UCSD-AML1 (cell line): Measurements from ENCODE around the gene ATAD3A.
"Not testable (repeated sequence)": the region's sequence is repeated elsewhere in the genome, so short reads cannot be mapped to it uniquely, and the experiment has no call there.

Experiments used
- DNase-seq: peaks from one replicate; lab custom pipeline; 2025; ENCODE audit not compliant: unreplicated experiment; lab: John Stamatoyannopoulos, UW

ATAD3A gene

GRCh38 chr1:1522536-1522935 lies 10.6 kb downstream of the ATAD3A start:
- not testable (repeated sequence) for DNase-seq

- DNase-seq, result not testable (repeated sequence)
Observed at GRCh38 chr1:1523226-1523625, 11.3 kb downstream of the ATAD3A start.

- not testable (repeated sequence) for DNase-seq
Observed at GRCh38 chr1:1523651-1524050, 11.7 kb downstream of the ATAD3A start.

- DNase-seq, result not testable (repeated sequence)
Observed at GRCh38 chr1:1524750-1525383, 12.9 kb downstream of the ATAD3A start.

GRCh38 chr1:1526476-1526875 lies 14.5 kb downstream of the ATAD3A start:
- DNase-seq, result not testable (repeated sequence)

- no peak for DNase-seq
Observed at GRCh38 chr1:1527092-1527816, 15.3 kb downstream of the ATAD3A start.

GRCh38 chr1:1528301-1529267 lies 16.6 kb downstream of the ATAD3A start:
- DNase-seq, result no peak

GRCh38 chr1:1529321-1529720 lies 17.4 kb downstream of the ATAD3A start:
- no peak for DNase-seq

- DNase-seq, result no peak
Observed at GRCh38 chr1:1529936-1530335, 18.0 kb downstream of the ATAD3A start.

- DNase-seq, result no peak
Observed at GRCh38 chr1:1531947-1532346, 20.0 kb downstream of the ATAD3A start.

GRCh38 chr1:1533176-1533893 lies 21.4 kb downstream of the ATAD3A start:
- not testable (repeated sequence) for DNase-seq

GRCh38 chr1:1533894-1534291 lies 21.9 kb downstream of the ATAD3A start:
- DNase-seq, result not testable (repeated sequence)

GRCh38 chr1:1534401-1535154 lies 22.6 kb downstream of the ATAD3A start:
- DNase-seq, result no peak

GRCh38 chr1:1535201-1536018 lies 23.4 kb downstream of the ATAD3A start:
- DNase-seq, result no peak

GRCh38 chr1:1536019-1536937 lies 24.3 kb downstream of the ATAD3A start:
- DNase-seq, result no peak

GRCh38 chr1:1536938-1537546 lies 25.1 kb downstream of the ATAD3A start:
- DNase-seq, result no peak

GRCh38 chr1:1537626-1538250 lies 25.8 kb downstream of the ATAD3A start:
- DNase-seq, result no peak
